Uterus (tissue), 4 donors: ENCODE results near the gene INPP5A. TPM values are rescaled to one million over a fixed set of nuclear protein-coding genes. Genes with fewer than 3 reads are reported as not detected.

ENCODE experiments used
- DNase-seq, 2 donors: peaks; one replicate each; pipeline ENCODE4 v3.0.0-alpha.2; 2019 to 2020
- H3K27ac ChIP-seq, 2 donors: fragments of 200-600 bp; sonication (generic); 1 replicate in 1 of 2; 2 replicates in 1 of 2; pipeline ENCODE4 v1.5.1; 2016 to 2018
- H3K27me3 ChIP-seq, 2 donors: fragments of 200-600 bp; sonication (generic); one replicate each; pipeline ENCODE4 v1.5.1; 2018 to 2019; ENCODE audit warnings: control low read depth in 1 of 2
- H3K36me3 ChIP-seq, 2 donors: fragments of 200-600 bp; sonication (generic); one replicate each; pipeline ENCODE4 v1.5.1; 2019; ENCODE audit warnings: control low read depth in 1 of 2
- H3K4me1 ChIP-seq, 2 donors: fragments of 200-600 bp; sonication (generic); one replicate each; pipeline ENCODE4 v1.5.1; 2018 to 2019; ENCODE audit warnings: control low read depth in 1 of 2
- H3K4me3 ChIP-seq, 2 donors: fragments of 200-600 bp; sonication (generic); 1 replicate in 1 of 2; 2 replicates in 1 of 2; pipeline ENCODE4 v1.5.1; 2018 to 2019; ENCODE audit warnings: mild to moderate bottlenecking in 1 of 2
- H3K9me3 ChIP-seq, 2 donors: fragments of 200-600 bp; sonication (generic); one replicate each; pipeline ENCODE4 v1.5.1; 2019; ENCODE audit warnings: control low read depth in 1 of 2
- CTCF ChIP-seq, 4 experiments: fragments of 200-600 bp in 2 of 4; fragments of 450-650 bp in 2 of 4; sonication (generic) in 2 of 4; IDR thresholded peaks; one replicate each; pipeline ENCODE4 v1.5.1; 2016 to 2019; ENCODE audit warnings: antibody characterized with exemption in 4 of 4, mild to moderate bottlenecking in 2 of 4, moderate library complexity in 1 of 4
- POLR2A ChIP-seq, 2 donors: fragments of 450-650 bp; IDR thresholded peaks; one replicate each; pipeline ENCODE4 v1.6.1; 2016; ENCODE audit warnings: antibody characterized with exemption in 2 of 2, mild to moderate bottlenecking in 1 of 2, moderate library complexity in 1 of 2
- intact Hi-C: fragments of 100-400 bp; cut with DNase I; formaldehyde crosslinking; loops from one replicate; pipeline ENCODE4 v1.15.1; 2023; ENCODE audit warnings: low total_unique reads
- total RNA-seq, 4 donors: library from RNA; depleted of rRNA in 3 of 4; stranded (reverse); fragments of >200 nt in 3 of 4; gene quantifications; one replicate each; pipeline versions ENCODE4 v1.1.0 to v1.2.4, GENCODE V29; 2014 to 2023
- donor health status: DM: yes; HTN: yes; CAD: no.

The INPP5A gene
- total RNA-seq, 4 donors from 2014 or later, result 22.5 to 160 (median 93.2) TPM

GRCh38 chr10:132813001-132813401 lies 275.4 kb downstream of the INPP5A start:
- TF ChIP-seq CTCF (IDR thresholded peaks at IDR 0.05), result no peak
- no peak for TF ChIP-seq POLR2A (IDR thresholded peaks at IDR 0.05)
- no peak overlapping the region for H3K27ac ChIP-seq
- no peaks in the 10 kb centered on the region for H3K36me3 ChIP-seq
- H3K27me3 ChIP-seq, result peaks cover 0 to 3% of the 10 kb centered on the region in 2 donors
- no peaks in the 10 kb centered on the region for H3K9me3 ChIP-seq
- DNase-seq, result no peak
- no peaks in the 10 kb centered on the region for H3K4me1 ChIP-seq
- H3K4me3 ChIP-seq, result no peak overlapping the region
- intact Hi-C loops, result no loop called here

GRCh38 chr10:132813560-132814468 lies 276.2 kb downstream of the INPP5A start:
- intact Hi-C loops, result no loop called here
- peak in 1 of 2 donors; percentile 10 for DNase-seq
- no peaks in the 10 kb centered on the region for H3K4me1 ChIP-seq

GRCh38 chr10:132814469-132814856 lies 276.9 kb downstream of the INPP5A start:
- Histone ChIP-seq H3K27me3 (peaks cover 0 to 3% of the 10 kb centered on the region in 2 donors), H3K4me1 (no peaks in the 10 kb centered on the region), H3K36me3 (no peaks in the 10 kb centered on the region), H3K4me3 (no peak overlapping the region), H3K9me3 (no peaks in the 10 kb centered on the region), H3K27ac (no peak overlapping the region)
- no peak for TF ChIP-seq CTCF (IDR thresholded peaks at IDR 0.05)
- DNase-seq, result no peak
- intact Hi-C loops, result no loop called here

More at GRCh38 chr10:132813560-132814468, 276.2 kb downstream of the INPP5A start:
- Histone ChIP-seq H3K9me3 (no peaks in the 10 kb centered on the region), H3K27ac (no peak overlapping the region), H3K4me3 (no peak overlapping the region), H3K27me3 (peaks cover 0 to 3% of the 10 kb centered on the region in 2 donors), H3K36me3 (no peaks in the 10 kb centered on the region)
- TF ChIP-seq POLR2A (IDR thresholded peaks at IDR 0.05) (no peak), CTCF (IDR thresholded peaks at IDR 0.05) (no peak)

- no peak for TF ChIP-seq CTCF (IDR thresholded peaks at IDR 0.05)
- TF ChIP-seq POLR2A (IDR thresholded peaks at IDR 0.05), result no peak
- DNase-seq, result no peak
- no peaks in the 10 kb centered on the region for H3K4me1 ChIP-seq
- H3K9me3 ChIP-seq, result no peaks in the 10 kb centered on the region
- no peaks in the 10 kb centered on the region for H3K36me3 ChIP-seq
- no peak overlapping the region for H3K27ac ChIP-seq
- intact Hi-C loops, result no loop called here
- peaks cover 0 to 3% of the 10 kb centered on the region in 2 donors for H3K27me3 ChIP-seq
- no peak overlapping the region for H3K4me3 ChIP-seq
These were observed 277.7 kb downstream of the INPP5A start for GRCh38 chr10:132815168-132815857.

- H3K27me3 ChIP-seq, result peaks cover 0 to 3% of the 10 kb centered on the region in 2 donors
- no peak for DNase-seq
These were observed 279.1 kb downstream of the INPP5A start for GRCh38 chr10:132816718-132817117.

More at GRCh38 chr10:132816718-132817117, 279.1 kb downstream of the INPP5A start:
- Histone ChIP-seq H3K36me3 (no peaks in the 10 kb centered on the region), H3K9me3 (no peaks in the 10 kb centered on the region), H3K4me3 (no peak overlapping the region), H3K4me1 (no peaks in the 10 kb centered on the region), H3K27ac (no peak overlapping the region)
- no peak for TF ChIP-seq POLR2A (IDR thresholded peaks at IDR 0.05)
- intact Hi-C loops, result no loop called here
